ENCODE results near the gene PARD3. TPM values are rescaled to one million over a fixed set of nuclear protein-coding genes. Genes with fewer than 3 reads are reported as not detected.

Gene PARD3
- total RNA-seq, 3 donors from 2014 or later = 39.5 to 87.9 (median 47.0) TPM

GRCh38 chr10:34593930-34594329 lies 221.2 kb downstream of the PARD3 start:
- intact Hi-C loops (cut with DNase I, micrococcal nuclease) = no loop called here
- TF ChIP-seq CTCF (IDR thresholded peaks at IDR 0.05) = no peak

GRCh38 chr10:34593374-34593890 lies 221.7 kb downstream of the PARD3 start:
- no peak for ATAC-seq
- Histone ChIP-seq H3K4me3 (no peak overlapping the region), H3K9me3 (no peaks in the 10 kb centered on the region), H3K36me3 (ENCODE audit: low read depth) (no peaks in the 10 kb centered on the region), H3K4me1 (ENCODE audit: low read depth) (no peaks in the 10 kb centered on the region)
- TF ChIP-seq CTCF (IDR thresholded peaks at IDR 0.05) = no peak
- no peak for DNase-seq
- intact Hi-C loops (cut with DNase I, micrococcal nuclease) = no loop called here

More at GRCh38 chr10:34593930-34594329, 221.2 kb downstream of the PARD3 start:
- Histone ChIP-seq H3K36me3 (ENCODE audit: low read depth) (no peaks in the 10 kb centered on the region), H3K9me3 (no peaks in the 10 kb centered on the region), H3K4me1 (ENCODE audit: low read depth) (no peaks in the 10 kb centered on the region), H3K4me3 (no peak overlapping the region)
- DNase-seq (no peak), ATAC-seq (no peak)

- Histone ChIP-seq H3K9me3 (no peaks in the 10 kb centered on the region), H3K36me3 (ENCODE audit: low read depth) (no peaks in the 10 kb centered on the region), H3K4me1 (ENCODE audit: low read depth) (no peaks in the 10 kb centered on the region), H3K4me3 (no peak overlapping the region)
- intact Hi-C loops (cut with DNase I, micrococcal nuclease) = no loop called here
- ATAC-seq (no peak), DNase-seq (no peak)
- no peak for TF ChIP-seq CTCF (IDR thresholded peaks at IDR 0.05)
These were observed 224.3 kb downstream of the PARD3 start for GRCh38 chr10:34590793-34591192.

GRCh38 chr10:34589275-34589674 lies 225.8 kb downstream of the PARD3 start:
- no peaks in the 10 kb centered on the region for H3K9me3 ChIP-seq
- ATAC-seq (no peak), DNase-seq (no peak)
- H3K4me3 ChIP-seq = no peak overlapping the region
- intact Hi-C loops (cut with DNase I, micrococcal nuclease) = no loop called here
- no peak for TF ChIP-seq CTCF (IDR thresholded peaks at IDR 0.05)
- H3K4me1 ChIP-seq (ENCODE audit: low read depth) = no peaks in the 10 kb centered on the region
- no peaks in the 10 kb centered on the region for H3K36me3 ChIP-seq (ENCODE audit: low read depth)

GRCh38 chr10:34587680-34588019 lies 227.4 kb downstream of the PARD3 start:
- no peak for TF ChIP-seq CTCF (IDR thresholded peaks at IDR 0.05)
- intact Hi-C loops (cut with DNase I, micrococcal nuclease) = no loop called here
- Histone ChIP-seq H3K36me3 (ENCODE audit: low read depth) (no peaks in the 10 kb centered on the region), H3K9me3 (no peaks in the 10 kb centered on the region), H3K4me3 (no peak overlapping the region), H3K4me1 (ENCODE audit: low read depth) (no peaks in the 10 kb centered on the region)
- no peak for ATAC-seq
- DNase-seq = no peak
